GM21381 (cell line): ENCODE measurements around the gene SLC22A8.
A peak's percentile ranks its signal among the peaks of the same experiment; 100 is the strongest.
"Not testable (repeated sequence)": the region's sequence is repeated elsewhere in the genome, so short reads cannot be mapped to it uniquely, and the experiment has no call there.

Experiments used
- ATAC-seq: cut with Tn5 transposase; IDR thresholded peaks from one replicate; pipeline ENCODE4 v1.9.1; 2021; ENCODE audit warnings: mild to moderate bottlenecking, moderate library complexity; ENCODE audit not compliant: unreplicated experiment

The SLC22A8 gene, protein sequence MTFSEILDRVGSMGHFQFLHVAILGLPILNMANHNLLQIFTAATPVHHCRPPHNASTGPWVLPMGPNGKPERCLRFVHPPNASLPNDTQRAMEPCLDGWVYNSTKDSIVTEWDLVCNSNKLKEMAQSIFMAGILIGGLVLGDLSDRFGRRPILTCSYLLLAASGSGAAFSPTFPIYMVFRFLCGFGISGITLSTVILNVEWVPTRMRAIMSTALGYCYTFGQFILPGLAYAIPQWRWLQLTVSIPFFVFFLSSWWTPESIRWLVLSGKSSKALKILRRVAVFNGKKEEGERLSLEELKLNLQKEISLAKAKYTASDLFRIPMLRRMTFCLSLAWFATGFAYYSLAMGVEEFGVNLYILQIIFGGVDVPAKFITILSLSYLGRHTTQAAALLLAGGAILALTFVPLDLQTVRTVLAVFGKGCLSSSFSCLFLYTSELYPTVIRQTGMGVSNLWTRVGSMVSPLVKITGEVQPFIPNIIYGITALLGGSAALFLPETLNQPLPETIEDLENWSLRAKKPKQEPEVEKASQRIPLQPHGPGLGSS

GRCh38 chr11:63015521-63016215 lies at the start of gene SLC22A8:
Gene SLC22A8, minus strand, starts transcription at chr11:63015841. Its CDS starts 883 bp downstream, at chr11:63014958.
- ATAC-seq = no peak

GRCh38 chr11:63046203-63046602 lies 30.6 kb upstream of the SLC22A8 start:
- ATAC-seq = not testable (repeated sequence)

- ATAC-seq = no peak
Measured at GRCh38 chr11:63042596-63042995, 27.0 kb upstream of the SLC22A8 start.

DNA sequence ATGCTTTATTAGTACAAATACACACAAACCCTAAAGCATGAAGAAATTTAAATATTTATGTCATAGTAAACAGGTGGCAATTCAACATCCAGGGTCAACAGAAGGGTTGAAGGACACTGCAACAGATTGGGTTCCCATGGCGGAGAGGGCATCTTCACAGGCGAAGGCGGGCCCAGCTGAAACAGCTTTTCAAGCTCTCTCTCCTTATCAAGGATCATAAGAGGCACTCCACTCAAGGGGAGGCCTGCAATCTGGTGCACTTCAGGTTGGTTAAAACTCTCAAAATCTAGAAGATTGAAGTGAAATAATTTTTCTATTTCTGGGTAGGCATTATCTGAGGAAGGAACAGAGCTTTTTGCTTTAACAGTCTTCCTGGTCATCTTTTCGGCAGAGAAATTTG lies 16.8 kb upstream of the SLC22A8 start:
- ATAC-seq = no peak

DNA sequence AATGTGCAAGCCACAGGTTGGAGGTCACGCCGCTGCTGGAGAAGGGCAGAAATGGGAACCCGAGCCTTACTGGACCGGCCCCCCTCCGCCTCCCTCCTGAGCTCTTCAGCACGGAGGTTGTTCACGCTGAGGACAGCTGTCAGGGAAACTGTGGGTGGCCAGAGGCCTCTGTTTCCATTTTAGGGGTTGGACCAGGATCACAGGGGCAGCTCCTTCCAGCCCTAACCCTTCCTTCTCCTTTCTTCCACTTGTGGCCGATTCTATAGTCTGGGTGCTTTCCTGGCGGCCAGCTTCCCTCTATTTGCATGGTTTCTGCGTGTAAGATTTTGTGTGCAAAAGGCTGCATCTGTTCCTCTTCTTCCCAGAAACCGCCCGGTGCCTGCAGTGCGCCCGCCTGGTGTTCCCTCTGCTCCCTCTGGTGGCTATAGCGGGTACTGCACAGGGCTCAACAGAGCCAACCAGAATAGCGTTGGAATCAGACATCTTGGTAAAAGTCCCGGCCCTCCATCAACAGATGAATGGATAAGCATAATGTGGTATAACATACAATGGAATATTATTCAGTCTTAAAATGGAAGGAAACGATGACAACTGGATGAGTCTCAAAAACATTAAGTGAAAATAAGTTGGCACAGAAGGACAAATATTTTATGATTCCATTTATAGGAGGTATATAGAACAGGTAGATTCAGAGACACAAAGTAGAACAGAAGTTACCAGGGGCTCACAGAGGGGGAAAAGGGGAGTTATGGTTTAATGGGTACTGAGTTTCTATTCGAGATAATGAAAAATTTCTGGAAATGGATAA lies 8.4 kb upstream of the SLC22A8 start:
- peak; percentile 55 for ATAC-seq

DNA sequence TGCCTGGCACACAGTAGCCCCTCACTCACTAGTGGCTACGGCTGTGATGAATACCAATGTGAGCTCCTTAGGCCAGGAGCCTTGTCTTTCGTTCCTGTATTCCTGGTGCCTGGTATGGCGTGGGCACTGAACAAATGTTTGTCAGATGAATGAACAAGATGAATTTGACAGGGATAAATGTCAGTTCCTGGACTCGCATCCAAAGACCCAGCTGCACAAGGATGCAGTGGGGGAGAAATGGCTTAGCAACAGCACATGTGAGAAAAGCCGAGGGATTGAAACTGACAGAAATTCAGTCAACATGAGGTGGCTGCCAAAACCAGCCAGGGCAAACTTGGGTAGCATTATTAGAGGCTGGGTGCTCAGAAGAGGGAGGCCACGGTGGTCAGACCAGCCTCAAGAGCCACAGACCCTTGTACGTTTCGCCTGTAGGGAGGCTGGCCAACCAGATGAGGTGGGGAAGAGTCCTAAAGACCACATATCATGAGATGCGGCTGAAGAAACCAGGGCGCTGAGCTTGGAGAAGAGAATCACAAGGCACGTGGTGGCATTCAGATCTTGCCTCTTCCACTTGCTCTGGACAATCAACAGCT lies 7.7 kb upstream of the SLC22A8 start:
- ATAC-seq = no peak

DNA sequence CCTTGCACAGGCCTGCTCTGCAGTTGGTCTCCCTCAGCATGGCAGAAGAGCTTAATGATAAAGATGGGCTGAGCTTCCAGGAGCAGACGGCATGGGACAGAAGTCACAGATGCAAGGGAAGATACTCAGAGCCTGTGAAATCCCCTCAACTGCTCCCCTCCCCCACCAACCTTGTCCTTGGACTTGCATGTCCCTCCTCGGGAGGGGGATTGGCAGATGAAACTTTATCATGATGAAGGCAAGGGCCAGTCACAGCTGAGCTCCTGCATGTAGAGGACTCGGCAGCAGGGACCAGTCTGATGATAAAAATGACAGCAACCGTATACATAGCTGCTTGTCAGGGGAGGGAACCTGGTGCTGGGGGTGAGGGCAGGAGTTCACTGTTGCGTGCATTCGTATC lies 6.8 kb upstream of the SLC22A8 start:
- no peak for ATAC-seq

- ATAC-seq = no peak
Measured at GRCh38 chr11:63020671-63021291, 5.1 kb upstream of the SLC22A8 start.

- ATAC-seq = no peak
Measured at GRCh38 chr11:63019506-63019905, 3.9 kb upstream of the SLC22A8 start.

DNA sequence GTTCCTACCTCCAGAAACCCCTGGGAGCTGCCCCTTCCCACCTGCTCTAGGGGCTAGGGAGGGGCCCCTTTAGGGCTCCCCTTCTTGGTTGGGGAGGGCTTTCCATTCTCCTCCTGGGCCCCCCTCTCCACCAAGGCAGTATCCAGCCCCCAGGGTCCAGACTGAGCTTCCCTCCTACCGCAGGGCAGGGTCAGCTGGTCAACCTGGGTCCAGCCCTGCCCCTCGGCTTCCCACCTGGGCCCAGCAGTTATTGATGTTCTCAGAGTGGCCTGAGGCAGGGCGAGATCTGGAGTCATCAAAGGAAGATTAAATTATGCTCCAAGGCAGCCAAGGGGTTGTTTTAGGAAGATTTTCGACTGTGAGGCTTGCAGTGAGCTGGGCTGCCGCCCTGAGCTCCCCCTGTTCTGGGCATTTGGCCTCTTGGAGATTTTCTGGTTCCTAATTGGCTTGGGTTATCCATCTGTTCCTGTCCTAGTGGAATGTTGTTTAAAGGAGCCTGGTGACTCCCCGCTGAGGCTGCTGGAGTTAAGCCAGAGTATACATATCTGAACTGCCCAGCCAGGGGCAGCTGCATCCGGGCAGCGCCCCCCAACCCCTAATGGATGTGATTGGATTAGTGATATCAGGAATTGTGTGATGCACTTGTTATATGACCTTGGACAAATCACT lies 1.8 kb upstream of the SLC22A8 start:
- ATAC-seq = no peak

GRCh38 chr11:63014408-63015055 lies 1.1 kb downstream of the SLC22A8 start:
- ATAC-seq = no peak

GRCh38 chr11:63012839-63013238 lies 2.8 kb downstream of the SLC22A8 start:
- no peak for ATAC-seq

DNA sequence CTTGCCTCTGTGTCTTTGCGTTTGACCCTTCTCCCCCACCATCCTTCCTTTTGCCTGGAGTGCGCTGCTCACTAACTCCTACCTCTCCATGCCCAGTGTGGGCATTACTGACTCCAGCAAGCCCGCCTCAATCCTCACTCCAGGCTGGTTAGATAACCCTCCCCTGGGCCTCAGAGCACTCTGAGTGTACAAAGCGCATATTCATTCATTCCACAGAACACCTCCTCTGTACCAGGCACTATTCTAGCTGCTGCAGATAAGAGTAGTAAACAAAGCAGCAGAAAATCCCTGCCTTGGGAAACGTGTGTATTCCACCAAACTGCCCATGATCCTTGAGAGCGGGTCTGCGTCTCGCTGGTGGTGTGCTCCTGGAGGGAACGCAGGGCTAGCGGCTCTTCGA lies 3.2 kb downstream of the SLC22A8 start:
- no peak for ATAC-seq

DNA sequence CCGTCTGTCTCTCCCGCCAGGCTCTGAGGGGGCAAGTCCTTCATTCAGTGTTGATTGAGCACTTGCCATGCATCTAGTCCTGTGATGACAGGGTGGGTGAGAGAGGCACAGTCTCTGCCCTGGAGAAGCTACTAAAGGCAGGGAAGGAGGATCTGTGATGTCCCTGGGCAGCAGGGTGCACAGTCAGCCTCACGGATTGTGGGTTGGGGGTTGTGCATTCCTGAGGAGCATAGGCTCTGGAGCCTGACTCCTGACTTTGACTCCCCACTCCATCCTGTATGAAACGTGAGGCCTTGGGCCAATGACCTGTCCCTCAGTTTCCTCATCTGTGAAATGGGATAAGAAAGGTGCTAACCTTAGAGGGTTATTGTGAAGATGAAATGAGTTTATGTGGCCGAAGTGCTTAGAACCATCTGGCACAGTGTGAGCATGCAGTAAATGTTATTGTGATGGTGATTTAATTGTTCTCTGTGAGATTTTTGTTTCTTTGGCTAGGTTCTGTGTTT lies 4.7 kb downstream of the SLC22A8 start:
- ATAC-seq = no peak

DNA sequence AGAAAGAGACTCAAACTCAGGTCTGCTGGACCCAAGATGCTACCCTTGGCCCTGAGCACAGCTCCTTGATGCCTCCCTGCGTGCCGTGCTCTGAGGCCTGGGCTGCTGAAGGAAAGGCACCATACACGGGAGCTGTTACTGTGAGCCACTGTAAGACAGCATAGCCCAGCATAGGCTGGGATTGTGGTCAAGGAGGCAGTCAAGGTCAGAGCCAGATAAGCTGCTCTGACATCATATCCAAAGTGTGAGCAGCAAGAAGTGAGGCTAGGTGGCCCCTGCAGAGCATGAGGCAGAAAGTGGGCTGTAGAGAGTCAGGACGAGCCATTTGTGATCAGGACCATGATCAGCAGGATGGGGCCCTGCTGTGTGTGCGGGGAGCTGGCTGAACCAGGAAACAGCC lies 7.7 kb downstream of the SLC22A8 start:
- no peak for ATAC-seq

DNA sequence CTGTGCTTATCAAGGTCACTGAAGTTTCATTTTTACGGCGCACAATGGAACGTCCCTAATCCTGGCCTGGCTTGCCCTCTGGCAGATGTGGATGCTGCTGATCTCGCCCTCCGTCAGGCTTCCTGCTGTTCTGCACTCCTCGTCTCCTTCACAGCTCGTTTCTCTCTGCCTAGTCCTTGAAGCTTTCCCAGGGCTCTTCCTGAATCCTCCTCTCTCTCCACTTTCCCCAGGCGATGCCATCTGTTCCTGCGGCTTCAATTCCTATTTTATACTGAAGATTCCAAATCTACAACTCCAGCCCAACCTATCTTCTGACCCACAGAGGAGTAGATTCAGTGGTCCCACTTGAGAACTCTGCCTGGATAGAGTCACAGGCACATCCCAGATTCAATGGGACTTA lies 14.2 kb downstream of the SLC22A8 start:
- no peak for ATAC-seq

- no peak for ATAC-seq
Measured at GRCh38 chr11:62999649-63000048, 16.0 kb downstream of the SLC22A8 start.

DNA sequence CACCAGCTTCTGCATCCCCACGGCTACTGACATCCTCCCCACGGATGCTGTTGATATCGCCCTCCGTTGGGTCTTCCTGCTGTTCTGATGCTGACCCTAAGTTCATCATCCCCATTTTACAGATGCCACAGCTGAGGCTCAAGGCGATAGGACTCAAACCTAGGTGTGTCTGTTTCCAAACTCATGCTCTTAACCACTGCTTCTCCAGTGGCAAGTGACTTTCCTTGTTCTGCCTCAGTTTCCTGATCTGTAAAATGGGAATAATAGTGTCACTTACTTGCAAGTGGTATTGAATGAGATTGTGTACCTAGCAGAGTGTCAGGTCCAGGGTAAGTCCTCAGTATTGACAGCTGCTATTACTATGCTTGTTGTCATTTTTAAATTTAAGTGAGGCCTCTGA lies 16.5 kb downstream of the SLC22A8 start:
- ATAC-seq = no peak

GRCh38 chr11:62996271-62996670 lies 19.4 kb downstream of the SLC22A8 start:
- ATAC-seq = no peak
